SU-DHL-6 (cell line): ENCODE measurements around the gene TMEM109.

Source experiments
- CTCF ChIP-seq: fragments of 200-600 bp; sonication (generic); IDR thresholded peaks from one replicate; pipeline ENCODE4 v1.5.1; 2017; ENCODE audit warnings: antibody characterized with exemption, mild to moderate bottlenecking, low read length, moderate library complexity; ENCODE audit not compliant: insufficient read depth, poor library complexity, severe bottlenecking
- EZH2phosphoT487 ChIP-seq: fragments of 200-600 bp; sonication (generic), shearing (Covaris generic); conservative IDR thresholded peaks from 2 replicates; pipeline ENCODE4 v1.6.1; 2018; ENCODE audit warnings: mild to moderate bottlenecking, antibody characterized with exemption, low read length, moderate library complexity, mixed read lengths

- TF ChIP-seq CTCF: no peak
- TF ChIP-seq EZH2phosphoT487: no peak
Observed at GRCh38 chr11:60942970-60943565, 29.1 kb downstream of the TMEM109 start.
